ENCODE data around the gene ELAVL3.

The ELAVL3 gene

GRCh38 chr19:11480715-11481533 is at the start of gene ELAVL3:
Gene ELAVL3, minus strand, starts transcription at chr19:11481046. Its CDS starts 438 bp downstream, at chr19:11480608.
- in situ Hi-C loops (cut with MboI; ENCODE audit: low sequenced_read_pairs) = no loop called here

DNA sequence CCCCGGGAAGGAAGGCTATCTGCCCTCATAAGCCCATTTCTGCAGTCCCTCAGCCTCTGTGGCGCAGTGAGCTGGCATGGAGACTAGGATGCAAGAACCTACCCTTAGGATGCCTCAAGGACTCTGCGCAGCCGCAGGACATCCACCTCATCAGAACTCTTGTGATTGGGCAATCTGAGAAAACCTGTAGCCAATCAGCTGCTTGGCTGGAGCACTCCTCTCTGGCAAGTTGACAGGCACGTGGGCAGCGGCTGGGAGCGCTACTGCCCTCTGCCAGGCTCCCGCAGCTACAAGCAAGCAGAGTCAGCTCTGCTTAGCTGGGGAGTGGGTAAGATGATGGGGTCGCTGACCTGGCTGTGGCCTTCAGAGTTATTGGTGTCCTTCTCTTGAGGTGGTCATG is 49.6 kb upstream of the ELAVL3 start:
- in situ Hi-C loops (cut with MboI; ENCODE audit: low sequenced_read_pairs) = no loop called here

DNA sequence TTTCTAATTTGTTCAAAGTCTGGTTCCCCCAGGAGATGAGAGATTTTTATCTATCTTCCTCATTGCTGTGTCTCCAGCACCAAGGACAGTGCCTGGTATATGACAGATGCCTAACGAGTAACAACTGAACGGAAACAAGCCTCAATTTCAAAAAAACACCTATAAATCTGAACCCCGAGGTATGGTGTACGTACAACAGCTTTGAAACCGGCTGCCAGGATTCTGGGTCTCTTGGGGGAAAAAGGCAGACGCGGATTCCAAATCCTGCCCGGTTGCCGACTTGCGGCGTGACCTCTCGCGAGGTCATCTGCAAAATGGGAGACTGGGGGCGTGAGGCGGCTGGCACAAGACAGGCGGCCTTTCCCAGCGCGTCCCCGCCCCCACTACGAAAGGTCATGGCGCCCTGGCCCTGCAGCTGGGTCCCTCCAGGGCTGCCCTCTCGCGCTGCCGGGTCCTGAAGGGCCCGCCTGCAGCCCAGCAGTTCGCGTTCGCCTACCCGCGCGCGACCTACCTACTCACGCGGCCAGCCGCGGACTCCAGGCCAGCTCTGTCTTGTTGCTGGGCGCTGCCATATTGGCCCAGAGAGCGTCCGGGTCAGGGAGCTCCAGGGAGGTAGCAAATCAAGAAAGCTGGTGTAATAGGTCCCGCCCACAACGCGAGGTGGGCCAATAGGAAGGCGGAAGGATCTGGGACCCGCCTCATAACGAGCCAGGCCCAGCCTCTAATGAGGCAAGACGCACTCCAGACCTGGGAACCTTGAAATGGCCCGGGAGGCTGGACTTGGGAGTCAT is 47.9 kb upstream of the ELAVL3 start, which contains the start of gene ECSIT:
Gene ECSIT, minus strand, starts transcription at position 584 of the 791 bp plus-strand sequence. CDS start 9,964 bp downstream, outside the sequence.
- in situ Hi-C loops (cut with MboI; ENCODE audit: low sequenced_read_pairs) = no loop called here

DNA sequence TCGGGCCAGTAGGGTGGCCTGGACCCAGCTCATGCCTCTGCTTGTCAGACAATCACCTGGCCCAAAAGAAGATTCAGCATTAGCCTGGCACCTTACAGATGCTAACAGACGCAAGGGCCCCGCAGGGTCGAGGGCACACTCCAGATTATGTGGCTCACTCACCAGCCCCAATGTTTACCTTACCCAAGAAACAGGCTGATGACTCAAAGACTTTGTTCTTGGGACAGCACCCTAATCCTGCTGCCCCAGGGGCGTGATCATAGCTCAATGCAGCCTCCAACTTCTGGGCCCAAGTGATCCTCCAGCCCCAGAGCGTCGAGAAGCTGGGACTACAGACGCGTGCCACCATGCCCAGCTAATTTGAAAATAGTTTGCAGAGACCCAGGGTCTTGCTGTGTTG is 38.3 kb upstream of the ELAVL3 start:
- in situ Hi-C loops (cut with MboI; ENCODE audit: low sequenced_read_pairs) = no loop called here

DNA sequence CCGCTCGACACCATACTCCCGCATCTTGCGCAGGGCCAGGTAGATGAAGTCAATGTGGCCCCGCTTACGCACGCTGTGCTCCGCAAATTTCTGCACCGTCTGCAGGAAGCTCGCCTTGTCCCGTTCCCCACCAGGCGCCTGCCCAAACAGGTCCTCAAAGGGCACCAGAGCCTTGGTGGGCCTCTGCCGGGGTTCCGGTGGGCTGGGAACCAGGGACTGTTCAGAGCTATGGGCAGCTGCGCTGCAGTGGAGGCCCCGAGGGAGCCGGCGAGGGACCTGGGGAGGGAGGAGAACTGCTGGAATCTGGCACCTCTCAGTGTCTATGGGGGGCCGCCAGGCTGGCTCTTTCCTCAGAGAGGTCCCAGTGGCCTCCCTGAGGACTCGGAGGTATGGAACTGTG is 33.1 kb upstream of the ELAVL3 start:
- in situ Hi-C loops (cut with MboI; ENCODE audit: low sequenced_read_pairs) = no loop called here

GRCh38 chr19:11510444-11510843 is 29.6 kb upstream of the ELAVL3 start:
- in situ Hi-C loops (cut with MboI; ENCODE audit: low sequenced_read_pairs) = no loop called here

DNA sequence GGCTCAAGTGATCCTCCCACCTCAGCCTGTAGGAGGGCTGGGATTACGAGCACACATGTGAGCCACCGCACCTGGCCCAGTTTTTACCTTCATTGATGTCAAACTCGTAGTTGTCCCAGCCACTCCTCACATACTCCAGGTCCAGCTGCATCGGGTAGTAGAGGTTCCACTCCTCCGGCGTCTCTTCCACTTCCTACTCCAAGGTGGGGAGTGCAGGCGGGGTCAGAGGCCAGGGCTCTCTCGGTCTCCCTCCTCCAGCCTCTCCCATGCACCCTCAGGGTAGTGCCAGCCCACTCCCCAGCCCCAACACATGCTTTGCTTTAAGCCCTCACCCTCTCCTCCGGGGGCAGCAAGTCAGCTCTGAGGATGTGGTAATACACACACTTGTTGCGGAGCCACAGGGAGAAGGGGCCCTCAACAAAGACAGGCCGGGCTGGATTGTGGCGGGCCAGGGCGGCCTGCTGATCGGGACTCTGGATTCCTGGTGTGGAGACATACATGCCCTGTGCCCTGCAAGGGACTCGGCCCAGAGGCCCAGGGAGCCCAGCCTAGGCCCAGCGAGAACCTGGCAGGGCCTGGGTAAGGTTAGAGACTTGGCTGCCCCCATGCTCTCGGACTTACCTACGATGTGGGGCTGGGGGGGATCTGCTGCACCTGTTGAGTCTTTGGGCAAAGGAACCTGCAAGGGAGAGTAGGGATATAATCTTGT is 26.7 kb upstream of the ELAVL3 start:
- in situ Hi-C loops (cut with MboI; ENCODE audit: low sequenced_read_pairs) = no loop called here

DNA sequence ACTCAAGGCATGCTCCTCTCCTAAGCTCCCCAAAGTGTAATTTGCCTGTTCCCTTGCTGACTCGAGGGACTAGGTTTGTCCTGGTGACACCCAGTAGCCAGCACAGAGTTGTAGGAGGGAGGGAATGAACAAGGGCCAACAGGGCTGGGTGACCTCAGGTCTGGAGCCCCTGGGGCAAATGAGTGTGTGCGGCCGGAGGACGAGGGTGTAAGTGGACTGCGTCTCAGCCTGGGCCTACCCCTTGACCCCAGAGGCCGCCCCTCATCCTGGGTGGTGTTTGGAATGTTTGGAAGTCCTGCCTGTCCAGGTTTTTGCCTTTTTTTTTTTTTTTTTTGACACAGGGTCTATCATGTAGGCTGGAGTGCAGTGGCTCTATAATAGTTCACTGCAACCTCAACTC is 26.1 kb upstream of the ELAVL3 start:
- in situ Hi-C loops (cut with MboI; ENCODE audit: low sequenced_read_pairs) = no loop called here

DNA sequence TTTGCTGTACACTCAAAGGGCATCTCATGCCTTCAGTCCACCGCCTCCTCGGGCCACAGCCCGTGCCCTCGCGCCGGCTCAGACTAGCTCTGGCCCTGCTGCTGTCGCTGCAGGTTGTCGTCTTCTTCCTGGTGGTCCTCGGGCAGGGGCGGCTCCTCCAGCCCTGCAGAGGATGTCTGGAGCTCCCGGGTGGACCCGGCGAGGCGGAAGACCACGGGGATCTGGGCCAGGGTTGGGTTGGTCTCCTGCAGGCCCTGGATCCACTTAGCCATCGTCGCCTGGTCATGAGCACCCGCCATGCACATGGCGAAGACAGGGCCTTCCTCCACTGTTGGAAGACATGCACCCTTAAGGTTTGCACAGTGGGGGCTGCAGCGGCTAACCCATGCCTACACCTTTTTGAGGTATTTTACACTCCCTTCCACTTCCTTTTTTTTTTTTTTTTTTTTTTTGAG is 25.3 kb upstream of the ELAVL3 start:
- in situ Hi-C loops (cut with MboI; ENCODE audit: low sequenced_read_pairs) = no loop called here

DNA sequence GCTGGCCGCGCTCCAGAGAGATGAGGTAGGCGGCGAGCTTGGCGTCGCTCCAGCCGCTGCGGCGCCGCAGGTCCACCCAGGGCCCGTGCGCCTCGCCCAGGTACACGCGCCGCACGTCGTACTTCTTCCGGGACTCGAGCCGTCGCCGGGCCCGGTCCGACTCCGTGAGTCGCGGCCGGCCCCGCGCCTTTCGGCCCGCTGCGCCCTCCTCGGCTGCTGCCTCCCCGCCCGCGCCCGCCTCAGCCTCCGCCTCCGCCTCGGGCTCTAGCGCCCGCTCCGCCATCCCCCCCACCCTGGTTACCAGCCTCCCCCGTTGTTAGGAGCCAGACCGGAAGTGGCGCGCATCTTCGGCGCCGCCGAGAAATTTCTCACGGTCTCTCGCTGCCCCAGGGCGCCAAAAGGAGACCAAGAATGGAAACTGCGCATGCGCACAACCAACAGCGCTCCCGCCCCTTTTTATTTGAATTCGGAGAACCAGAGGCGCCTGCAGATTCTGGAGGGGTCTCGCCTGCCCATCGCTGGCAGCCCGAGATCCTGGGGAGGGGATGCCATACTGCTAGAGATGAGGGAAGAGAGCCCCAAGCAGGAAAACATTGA is 24.8 kb upstream of the ELAVL3 start, which contains the start of gene ZNF653:
Gene ZNF653, minus strand, starts transcription at position 336 of the 597 bp plus-strand sequence. Its CDS starts 53 bp downstream, at position 283.
- in situ Hi-C loops (cut with MboI; ENCODE audit: low sequenced_read_pairs) = no loop called here

DNA sequence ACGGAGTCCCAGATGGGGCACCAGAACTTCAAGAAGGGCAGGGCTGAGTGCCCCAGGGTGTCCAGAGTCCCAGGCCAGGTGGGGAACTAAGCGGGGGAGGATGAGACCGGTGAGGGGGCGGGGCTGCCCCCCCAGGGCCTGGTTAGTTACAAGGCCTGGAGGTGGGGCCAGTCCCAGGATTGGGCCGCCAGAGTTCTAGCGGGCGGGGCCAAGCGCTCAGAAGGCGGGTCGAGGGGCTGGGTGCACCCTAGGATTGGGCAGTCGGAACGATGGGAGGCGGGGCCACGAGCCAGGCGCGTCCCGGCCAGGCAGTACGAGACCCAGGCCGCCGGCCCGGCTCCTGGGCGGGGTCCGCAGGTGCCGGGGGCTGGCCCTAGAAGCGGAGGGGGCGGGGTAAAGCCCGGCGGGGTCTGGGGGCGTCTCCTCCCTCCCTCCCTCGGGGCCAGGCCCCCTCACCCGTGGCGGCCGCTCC is 24.2 kb upstream of the ELAVL3 start:
- in situ Hi-C loops (cut with MboI; ENCODE audit: low sequenced_read_pairs) = no loop called here

DNA sequence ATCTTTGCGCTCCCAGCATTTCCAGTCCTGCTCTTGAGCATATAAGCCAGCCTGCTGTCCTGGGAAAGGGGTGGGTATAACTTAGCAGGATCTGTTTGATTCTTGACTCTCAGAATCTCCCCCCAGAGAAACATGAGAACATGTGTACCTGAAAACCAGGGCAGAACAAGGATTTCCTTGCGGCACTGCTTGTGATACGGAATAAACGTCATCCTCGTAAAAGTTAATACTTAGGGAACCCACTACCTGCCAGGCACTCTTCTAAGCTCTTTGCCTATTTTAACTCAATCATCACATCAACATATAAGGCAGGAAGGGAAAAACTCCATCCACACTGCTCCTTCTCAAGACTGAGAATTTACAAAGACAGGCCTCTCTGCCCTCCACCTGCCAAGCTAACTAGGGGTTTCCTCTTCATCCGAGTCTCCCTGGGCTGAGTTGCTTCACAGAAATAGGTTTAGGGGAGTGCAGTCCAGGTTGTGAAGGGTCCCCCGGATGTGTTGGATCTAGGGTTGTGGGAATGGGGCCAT is 23.7 kb upstream of the ELAVL3 start:
- in situ Hi-C loops (cut with MboI; ENCODE audit: low sequenced_read_pairs) = no loop called here

DNA sequence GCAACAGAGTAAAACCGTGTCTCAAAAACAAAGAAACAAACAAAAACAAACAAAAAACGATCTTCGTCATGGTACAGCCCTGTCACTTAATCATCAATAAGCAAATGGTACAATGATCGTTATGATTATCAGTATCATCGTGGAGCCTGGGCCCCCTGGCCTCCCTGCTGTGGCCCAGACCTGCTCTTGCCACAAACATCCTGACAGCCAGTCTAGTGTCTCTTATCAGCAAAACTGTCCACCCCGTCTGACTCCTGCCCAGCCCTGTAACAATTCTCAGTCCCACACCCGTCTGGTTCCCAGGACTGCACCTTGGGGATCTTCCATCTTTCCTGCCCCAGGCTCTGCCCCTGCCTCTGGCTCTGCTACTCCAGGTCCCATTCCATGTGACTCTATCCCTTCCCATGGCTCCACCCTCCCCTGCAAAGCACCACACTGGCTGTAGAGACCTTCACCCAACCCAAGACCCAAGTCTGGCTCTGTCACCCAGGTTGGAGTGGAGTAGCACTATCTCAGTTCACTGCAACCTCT is 19.1 kb upstream of the ELAVL3 start:
- in situ Hi-C loops (cut with MboI; ENCODE audit: low sequenced_read_pairs) = no loop called here

DNA sequence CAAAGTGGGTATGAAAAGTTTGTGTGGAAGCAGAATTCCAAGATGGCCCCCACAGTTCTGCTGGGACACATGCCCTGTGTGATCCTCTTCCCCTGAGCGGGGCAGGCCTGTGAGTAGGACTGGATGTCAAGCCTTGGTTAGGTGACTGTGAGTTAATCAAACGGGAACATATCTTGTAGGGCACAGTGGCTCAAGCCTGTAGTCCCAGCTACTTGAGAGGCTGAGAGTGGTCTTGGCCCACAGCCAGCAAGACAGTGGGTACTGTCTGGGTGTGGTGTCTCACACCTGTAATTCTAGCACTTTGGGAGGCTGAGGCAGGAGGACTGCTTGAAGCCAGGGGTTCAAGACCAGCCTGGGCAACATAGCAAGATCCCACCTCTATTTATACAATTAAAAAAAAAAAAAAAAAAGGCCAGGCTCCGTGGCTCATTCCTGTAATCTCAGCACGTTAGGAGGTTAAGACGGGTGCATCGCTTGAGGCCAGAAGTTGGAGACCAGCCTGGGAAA is 18.4 kb upstream of the ELAVL3 start:
- in situ Hi-C loops (cut with MboI; ENCODE audit: low sequenced_read_pairs) = no loop called here

GRCh38 chr19:11496391-11497163 is 15.7 kb upstream of the ELAVL3 start:
- in situ Hi-C loops (cut with MboI; ENCODE audit: low sequenced_read_pairs) = no loop called here

- in situ Hi-C loops (cut with MboI; ENCODE audit: low sequenced_read_pairs) = no loop called here
Observed at GRCh38 chr19:11495885-11496284, 15.0 kb upstream of the ELAVL3 start.

GRCh38 chr19:11495481-11495880 is 14.6 kb upstream of the ELAVL3 start:
- in situ Hi-C loops (cut with MboI; ENCODE audit: low sequenced_read_pairs) = no loop called here

- in situ Hi-C loops (cut with MboI; ENCODE audit: low sequenced_read_pairs) = no loop called here
Observed at GRCh38 chr19:11494634-11495285, 13.9 kb upstream of the ELAVL3 start.

DNA sequence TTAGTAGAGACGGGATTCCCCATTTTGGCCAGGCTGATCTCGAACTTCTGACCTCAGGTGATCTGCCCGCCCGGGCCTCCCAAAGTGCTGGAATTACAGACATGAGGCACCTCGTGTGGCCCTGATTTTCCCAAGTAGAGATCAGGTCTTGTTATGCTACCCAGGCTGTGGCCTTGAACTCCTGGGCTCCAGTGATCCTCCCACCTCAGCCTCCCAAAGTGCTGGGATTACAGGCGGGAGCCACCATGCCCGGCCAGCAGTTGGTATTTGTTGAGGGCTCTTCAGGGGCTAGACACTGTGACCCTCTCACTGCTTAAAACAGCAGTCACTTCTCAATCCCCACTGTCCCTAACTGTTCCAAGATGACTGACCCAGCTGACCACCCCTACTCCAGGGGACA is 8.5 kb upstream of the ELAVL3 start:
- in situ Hi-C loops (cut with MboI; ENCODE audit: low sequenced_read_pairs) = no loop called here

All from HL-60/S4 treated with phorbol 12-myristate 13-acetate at 8.2 ng/mL for 4 days and 3 days (cell line).